DOHH2 (cell line): ENCODE data around the gene HIVEP3.

Experiments
- H3F3A ChIP-seq: fragments of 200-600 bp; sonication (generic), shearing (Covaris generic); 2 replicates; pipeline ENCODE4 v1.6.0; 2016; ENCODE audit warnings: antibody characterized with exemption, mild to moderate bottlenecking; ENCODE audit not compliant: control insufficient read depth, insufficient read depth
- H3K27ac ChIP-seq: fragments of 200-600 bp; sonication (generic); 2 replicates; pipeline ENCODE4 v1.5.1; 2014; ENCODE audit warnings: low read depth, mild to moderate bottlenecking, low read length, moderate library complexity
- H3K27me3 ChIP-seq: fragments of 200-600 bp; sonication (generic); 2 replicates; pipeline ENCODE4 v1.6.1; 2014; ENCODE audit warnings: mild to moderate bottlenecking, low read length, mixed read lengths; ENCODE audit not compliant: control insufficient read depth
- H3K36me3 ChIP-seq: fragments of 200-600 bp; sonication (generic); 2 replicates; pipeline ENCODE4 v1.6.1; 2014; ENCODE audit warnings: mild to moderate bottlenecking, low read length, moderate library complexity, mixed read lengths; ENCODE audit not compliant: control insufficient read depth
- H3K4me1 ChIP-seq: fragments of 200-600 bp; sonication (generic); 2 replicates; pipeline ENCODE4 v1.6.1; 2014; ENCODE audit warnings: mild to moderate bottlenecking, low read length, mixed read lengths; ENCODE audit not compliant: control insufficient read depth
- H3K4me2 ChIP-seq: fragments of 200-600 bp; sonication (generic); 2 replicates; pipeline ENCODE4 v1.6.0; 2014; ENCODE audit warnings: mild to moderate bottlenecking, low read length, moderate library complexity
- H3K4me3 ChIP-seq: fragments of 200-600 bp; sonication (generic); 2 replicates; pipeline ENCODE4 v1.5.1; 2014; ENCODE audit warnings: mild to moderate bottlenecking, low read length, mixed read lengths
- H3K79me2 ChIP-seq: fragments of 200-600 bp; sonication (generic); 2 replicates; pipeline ENCODE4 v1.6.1; 2014; ENCODE audit warnings: mild to moderate bottlenecking, low read length, mixed read lengths; ENCODE audit not compliant: control insufficient read depth
- H3K9me2 ChIP-seq: fragments of 200-600 bp; sonication (generic); replicated peaks from 2 replicates; pipeline ENCODE4 v1.6.1; 2014; ENCODE audit warnings: mild to moderate bottlenecking, low read length, mixed read lengths; ENCODE audit not compliant: control insufficient read depth
- H3K9me3 ChIP-seq: fragments of 200-600 bp; sonication (generic); 2 replicates; pipeline ENCODE4 v1.6.1; 2014; ENCODE audit warnings: antibody characterized with exemption, low read length, mixed read lengths; ENCODE audit not compliant: control insufficient read depth, insufficient read depth
- H4K20me1 ChIP-seq: fragments of 200-600 bp; sonication (generic); 2 replicates; pipeline ENCODE4 v1.6.0; 2014; ENCODE audit warnings: low read depth, mild to moderate bottlenecking, antibody characterized with exemption, low read length, moderate library complexity; ENCODE audit not compliant: control insufficient read depth, insufficient read depth
- EZH2phosphoT487 ChIP-seq: fragments of 200-600 bp; sonication (generic); IDR thresholded peaks from 2 replicates; pipeline ENCODE4 v1.6.1; 2017; ENCODE audit warnings: borderline replicate concordance, mild to moderate bottlenecking, antibody characterized with exemption, low read length, moderate library complexity, mixed read lengths
- TF ChIP-seq, protein P1 (sequence below): fragments of 200-600 bp; sonication (generic); IDR thresholded peaks from one replicate; pipeline ENCODE4 v1.5.1; 2014; ENCODE audit warnings: antibody characterized with exemption, mild to moderate bottlenecking, low read depth, low read length; ENCODE audit not compliant: poor library complexity, severe bottlenecking

The HIVEP3 gene

DNA sequence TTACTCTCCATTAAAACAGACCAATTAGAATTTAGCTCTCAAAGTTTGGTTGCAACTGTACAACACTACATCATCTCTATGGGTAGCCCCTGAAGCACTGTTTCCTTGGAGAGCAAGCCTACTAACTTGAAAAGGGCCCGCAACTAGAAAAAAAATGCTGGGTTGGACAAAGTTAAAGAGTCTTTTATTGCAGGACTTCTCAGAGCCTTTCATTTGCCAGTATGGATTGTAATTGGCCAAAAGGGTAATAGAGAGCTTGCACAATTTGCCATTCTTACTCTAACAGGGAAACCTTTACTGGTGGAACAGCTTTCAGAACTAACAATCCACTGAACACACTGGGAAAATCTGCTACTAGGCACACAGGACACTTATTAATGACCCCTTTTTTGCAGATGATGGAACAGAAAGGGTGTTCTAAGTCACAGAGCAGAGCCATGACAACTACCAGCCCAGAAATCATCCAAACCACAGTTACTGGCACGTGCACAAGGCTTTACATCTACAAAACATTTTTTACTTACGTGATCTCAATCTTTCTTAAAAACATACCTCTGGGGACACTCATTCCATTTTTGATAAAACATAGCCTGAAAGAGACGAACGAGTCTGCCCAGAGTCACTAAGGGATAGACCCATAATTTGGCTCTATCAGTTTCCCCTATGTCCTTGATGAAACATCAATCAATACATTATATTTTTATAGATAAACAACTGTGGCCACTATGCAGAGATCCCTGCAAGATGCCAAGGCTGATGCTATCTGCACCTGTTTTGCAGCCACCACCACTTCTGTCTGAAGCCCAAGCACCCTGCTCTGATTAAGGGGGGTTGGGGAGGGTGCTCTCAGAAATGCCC lies 257.9 kb downstream of the HIVEP3 start:
- TF ChIP-seq, protein P1, sequence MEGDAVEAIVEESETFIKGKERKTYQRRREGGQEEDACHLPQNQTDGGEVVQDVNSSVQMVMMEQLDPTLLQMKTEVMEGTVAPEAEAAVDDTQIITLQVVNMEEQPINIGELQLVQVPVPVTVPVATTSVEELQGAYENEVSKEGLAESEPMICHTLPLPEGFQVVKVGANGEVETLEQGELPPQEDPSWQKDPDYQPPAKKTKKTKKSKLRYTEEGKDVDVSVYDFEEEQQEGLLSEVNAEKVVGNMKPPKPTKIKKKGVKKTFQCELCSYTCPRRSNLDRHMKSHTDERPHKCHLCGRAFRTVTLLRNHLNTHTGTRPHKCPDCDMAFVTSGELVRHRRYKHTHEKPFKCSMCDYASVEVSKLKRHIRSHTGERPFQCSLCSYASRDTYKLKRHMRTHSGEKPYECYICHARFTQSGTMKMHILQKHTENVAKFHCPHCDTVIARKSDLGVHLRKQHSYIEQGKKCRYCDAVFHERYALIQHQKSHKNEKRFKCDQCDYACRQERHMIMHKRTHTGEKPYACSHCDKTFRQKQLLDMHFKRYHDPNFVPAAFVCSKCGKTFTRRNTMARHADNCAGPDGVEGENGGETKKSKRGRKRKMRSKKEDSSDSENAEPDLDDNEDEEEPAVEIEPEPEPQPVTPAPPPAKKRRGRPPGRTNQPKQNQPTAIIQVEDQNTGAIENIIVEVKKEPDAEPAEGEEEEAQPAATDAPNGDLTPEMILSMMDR: no peak
- no peak for TF ChIP-seq EZH2phosphoT487
- no peaks in the 10 kb centered on the region for H3K9me2 ChIP-seq
- H3K36me3 ChIP-seq: no peaks in the 10 kb centered on the region
- H3K4me2 ChIP-seq: no peak overlapping the region
- no peaks in the 10 kb centered on the region for H3K9me3 ChIP-seq
- H3K4me3 ChIP-seq: no peak overlapping the region
- H3K27me3 ChIP-seq: peaks cover 43% of the 10 kb centered on the region
- no peaks in the 10 kb centered on the region for H4K20me1 ChIP-seq
- H3F3A ChIP-seq: no peaks in the 10 kb centered on the region
- H3K27ac ChIP-seq: no peak overlapping the region
- H3K79me2 ChIP-seq: no peaks in the 10 kb centered on the region
- H3K4me1 ChIP-seq: no peaks in the 10 kb centered on the region

DNA sequence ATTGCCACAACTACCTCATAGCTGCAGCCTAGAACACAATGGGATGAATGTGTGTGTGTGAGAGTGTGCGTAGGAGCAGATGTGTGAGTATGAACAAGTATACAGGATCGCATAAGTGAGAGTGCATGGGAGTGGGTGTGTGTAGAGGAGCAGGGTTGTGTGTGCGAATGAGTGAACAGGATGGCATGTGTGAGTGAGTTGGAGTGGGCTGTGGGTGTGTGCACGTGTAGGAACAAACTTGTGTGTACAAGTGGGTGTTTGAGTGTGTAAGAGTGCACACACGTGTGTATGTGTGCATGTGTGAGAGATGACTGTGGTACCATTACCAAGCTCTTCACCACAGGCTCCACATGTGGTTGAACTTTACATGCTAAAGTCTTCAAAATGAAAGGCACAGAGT lies 258.8 kb downstream of the HIVEP3 start:
- H3K27ac ChIP-seq: no peak overlapping the region
- TF ChIP-seq EZH2phosphoT487: no peak
- TF ChIP-seq, protein P1: no peak
- H3K9me3 ChIP-seq: no peaks in the 10 kb centered on the region
- H3K9me2 ChIP-seq: no peaks in the 10 kb centered on the region
- no peak overlapping the region for H3K4me2 ChIP-seq
- H4K20me1 ChIP-seq: no peaks in the 10 kb centered on the region
- H3K27me3 ChIP-seq: peaks cover 43% of the 10 kb centered on the region
- no peaks in the 10 kb centered on the region for H3F3A ChIP-seq
- no peaks in the 10 kb centered on the region for H3K4me1 ChIP-seq
- H3K36me3 ChIP-seq: no peaks in the 10 kb centered on the region
- no peak overlapping the region for H3K4me3 ChIP-seq
- H3K79me2 ChIP-seq: no peaks in the 10 kb centered on the region

DNA sequence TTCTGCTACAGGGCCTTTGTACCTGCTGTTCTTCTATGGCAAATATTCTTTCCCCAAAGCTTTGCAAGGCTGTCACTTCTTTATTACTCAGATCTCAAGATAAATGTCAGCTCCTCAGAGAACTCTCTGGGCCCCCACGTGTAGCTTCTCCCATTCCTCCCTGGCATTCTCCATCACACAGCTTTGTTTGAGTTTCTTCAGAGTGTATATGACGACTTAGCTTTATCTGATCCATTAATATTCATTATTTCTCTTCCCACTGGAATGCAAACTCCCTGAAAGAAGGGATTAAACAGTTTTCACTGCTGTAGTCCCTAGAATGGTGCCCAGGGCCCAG lies 259.6 kb downstream of the HIVEP3 start:
- H3K4me2 ChIP-seq: no peak overlapping the region

More for the DNA sequence above, 259.6 kb downstream of the HIVEP3 start:
- Histone ChIP-seq H3K36me3 (no peaks in the 10 kb centered on the region), H3K9me3 (no peaks in the 10 kb centered on the region), H3K9me2 (no peaks in the 10 kb centered on the region), H3K27ac (no peak overlapping the region), H4K20me1 (no peaks in the 10 kb centered on the region), H3F3A (no peaks in the 10 kb centered on the region), H3K27me3 (peaks cover 43% of the 10 kb centered on the region), H3K4me1 (no peaks in the 10 kb centered on the region), H3K79me2 (no peaks in the 10 kb centered on the region), H3K4me3 (no peak overlapping the region)
- TF ChIP-seq, protein P1: no peak
- no peak for TF ChIP-seq EZH2phosphoT487
